Transverse colon (tissue), 4 donors: Measurements from ENCODE around the gene SEPTIN2. TPM values are rescaled to one million over a fixed set of nuclear protein-coding genes. Genes with fewer than 3 reads are reported as not detected.

Experiments
- DNase-seq: peaks from one replicate; pipeline ENCODE4 v3.0.0-alpha.2; 2019
- H3K27ac ChIP-seq, 4 donors: fragments of 200-600 bp; sonication (generic); 2 replicates each; pipeline ENCODE4 v1.5.1; 2016 to 2018; ENCODE audit warnings: inconsistent platforms in 4 of 4
- H3K27me3 ChIP-seq: fragments of 200-600 bp; sonication (generic); 2 replicates; pipeline ENCODE4 v1.5.1; 2017; ENCODE audit warnings: inconsistent platforms
- H3K36me3 ChIP-seq, 4 donors: fragments of 200-600 bp; sonication (generic); 2 replicates each; pipeline ENCODE4 v1.5.1; 2017 to 2019; ENCODE audit warnings: inconsistent platforms in 4 of 4
- H3K4me1 ChIP-seq, 4 donors: fragments of 200-600 bp; sonication (generic); 2 replicates each; pipeline ENCODE4 v1.5.1; 2017 to 2020; ENCODE audit warnings: inconsistent platforms in 4 of 4
- H3K4me3 ChIP-seq, 4 donors: fragments of 200-600 bp; sonication (generic); 1 replicate in 1 of 4; 2 replicates in 3 of 4; pipeline versions ENCODE4 v1.5.1 to v1.6.1; 2017 to 2019; ENCODE audit warnings: inconsistent platforms in 4 of 4
- H3K9me3 ChIP-seq, 2 donors: fragments of 200-600 bp; sonication (generic); 2 replicates each; pipeline ENCODE4 v1.5.1; 2017 to 2019; ENCODE audit warnings: inconsistent platforms in 2 of 2
- CTCF ChIP-seq, 5 experiments: fragments of 200-600 bp in 3 of 5; fragments of 450-650 bp in 2 of 5; sonication (generic) in 3 of 5; IDR thresholded peaks; 1 replicate in 2 of 5; 2 replicates in 3 of 5; pipeline ENCODE4 v1.5.1; 2016 to 2017; ENCODE audit warnings: antibody characterized with exemption in 5 of 5, inconsistent platforms in 3 of 5, mild to moderate bottlenecking in 2 of 5, moderate library complexity in 1 of 5
- EP300 ChIP-seq: sonication (generic); formaldehyde crosslinking; IDR thresholded peaks from one replicate; pipeline ENCODE4 v1.6.1; 2017; ENCODE audit warnings: antibody characterized with exemption, low read depth
- POLR2A ChIP-seq: fragments of 450-650 bp; IDR thresholded peaks from one replicate; pipeline ENCODE4 v1.6.1; 2016; ENCODE audit warnings: antibody characterized with exemption, mild to moderate bottlenecking, moderate library complexity
- POLR2AphosphoS5 ChIP-seq, 3 donors: sonication (generic); formaldehyde crosslinking; IDR thresholded peaks; one replicate each; pipeline ENCODE4 v1.6.1; 2016; ENCODE audit warnings: antibody characterized with exemption in 3 of 3
- whole genome bisulfite sequencing, 2 donors: methylation state at CpG; one replicate each; pipeline ENCODE4 v1.1.5; 2018; ENCODE audit warnings: low coverage in 1 of 2; 5-methylcytosine and 5-hydroxymethylcytosine counted together
- in situ Hi-C, 4 donors: fragments of 200-750 bp; cut with MboI; loops; one replicate each; pipeline versions ENCODE4 v1.15.0 to v1.15.1; 2017; ENCODE audit warnings: low sequenced_read_pairs in 3 of 4, low pct_ligation_motif_present in 1 of 4, low pct_unique_long_range_greater_than_20kb in 1 of 4
- intact Hi-C: fragments of 100-400 bp; cut with DNase I; formaldehyde crosslinking; loops from one replicate; pipeline ENCODE4 v1.15.1; 2023; ENCODE audit warnings: low total_unique reads
- total RNA-seq, 4 donors: library from RNA; depleted of rRNA; stranded (reverse); fragments of >200 nt; gene quantifications; one replicate each; pipeline ENCODE4 v1.1.0, GENCODE V29; 2016

SEPTIN2 gene
- total RNA-seq, 4 donors from 2014 or later, result 116 to 264 (median 180) TPM

GRCh38 chr2:241363426-241363825 is 47.7 kb downstream of the SEPTIN2 start:
- Histone ChIP-seq H3K9me3 (no peaks in the 10 kb centered on the region), H3K27me3 (no peaks in the 10 kb centered on the region), H3K4me1 (peaks cover 4 to 45% (median 30%) of the 10 kb centered on the region in 4 donors), H3K4me3 (no peak overlapping the region), H3K27ac (peak overlapping the region in 3 of 4 donors; percentile 0 to 32 (median 14)), H3K36me3 (no peaks in the 10 kb centered on the region)
- intact Hi-C loops, result no loop called here
- in situ Hi-C loops, result no loop called here
- WGBS, 2 donors, result 57 to 81% methylated on average over 6 to 7 of the region's 7 CpGs
- TF ChIP-seq POLR2A (no peak), EP300 (no peak), POLR2AphosphoS5 (IDR thresholded peaks at IDR 0.05) (no peak), CTCF (IDR thresholded peaks at IDR 0.05) (no peak)
- DNase-seq, result peak; percentile 22

- DNase-seq, result no peak
- H3K4me3 ChIP-seq, result no peak overlapping the region
- H3K36me3 ChIP-seq, result no peaks in the 10 kb centered on the region
- intact Hi-C loops, result no loop called here
- 60 to 75% methylated on average over 1 to 2 of the region's 2 CpGs for WGBS, 2 donors
- no peaks in the 10 kb centered on the region for H3K27me3 ChIP-seq
- in situ Hi-C loops, result no loop called here
- H3K27ac ChIP-seq, result no peak overlapping the region
- peaks cover 0 to 45% (median 23%) of the 10 kb centered on the region in 4 donors for H3K4me1 ChIP-seq
- no peaks in the 10 kb centered on the region for H3K9me3 ChIP-seq
- TF ChIP-seq POLR2A (no peak), CTCF (IDR thresholded peaks at IDR 0.05) (no peak), POLR2AphosphoS5 (IDR thresholded peaks at IDR 0.05) (no peak), EP300 (no peak)
These were observed 49.1 kb downstream of the SEPTIN2 start for GRCh38 chr2:241364781-241365180.

- no peaks in the 10 kb centered on the region for H3K36me3 ChIP-seq
- intact Hi-C loops, result no loop called here
- peaks cover 3 to 42% (median 17%) of the 10 kb centered on the region in 4 donors for H3K4me1 ChIP-seq
- TF ChIP-seq POLR2A (no peak), POLR2AphosphoS5 (IDR thresholded peaks at IDR 0.05) (no peak), CTCF (IDR thresholded peaks at IDR 0.05) (no peak), EP300 (no peak)
- no peak for DNase-seq
- H3K27ac ChIP-seq, result no peak overlapping the region
- in situ Hi-C loops, result no loop called here
- WGBS, 2 donors, result 70 to 79% methylated on average over 2 of the region's 2 CpGs
- no peaks in the 10 kb centered on the region for H3K9me3 ChIP-seq
- H3K4me3 ChIP-seq, result no peak overlapping the region
- H3K27me3 ChIP-seq, result no peaks in the 10 kb centered on the region
These were observed 51.0 kb downstream of the SEPTIN2 start for GRCh38 chr2:241366678-241367077.

- DNase-seq, result no peak
- Histone ChIP-seq H3K36me3 (no peaks in the 10 kb centered on the region), H3K27ac (no peak overlapping the region), H3K9me3 (no peaks in the 10 kb centered on the region), H3K4me3 (no peak overlapping the region), H3K4me1 (peaks cover 6 to 53% (median 30%) of the 10 kb centered on the region in 4 donors), H3K27me3 (no peaks in the 10 kb centered on the region)
- in situ Hi-C loops, result no loop called here
- intact Hi-C loops, result no loop called here
- WGBS, 2 donors, result 82 to 84% methylated on average over 3 of the region's 3 CpGs
- no peak for TF ChIP-seq POLR2A
- no peak for TF ChIP-seq CTCF (IDR thresholded peaks at IDR 0.05)
- TF ChIP-seq POLR2AphosphoS5 (IDR thresholded peaks at IDR 0.05), result no peak
- no peak for TF ChIP-seq EP300
These were observed 52.9 kb downstream of the SEPTIN2 start for GRCh38 chr2:241368643-241369042.
